ENCODE results near the gene TNNI2.
"Not testable (repeated sequence)": the region's sequence is repeated elsewhere in the genome, so short reads cannot be mapped to it uniquely, and the experiment has no call there.

Gene TNNI2

GRCh38 chr11:1875851-1876301, 37.1 kb downstream of the TNNI2 start:
- not testable (repeated sequence) for DNase-seq

GRCh38 chr11:1876361-1877063, 37.7 kb downstream of the TNNI2 start:
- no peak for DNase-seq

DNA sequence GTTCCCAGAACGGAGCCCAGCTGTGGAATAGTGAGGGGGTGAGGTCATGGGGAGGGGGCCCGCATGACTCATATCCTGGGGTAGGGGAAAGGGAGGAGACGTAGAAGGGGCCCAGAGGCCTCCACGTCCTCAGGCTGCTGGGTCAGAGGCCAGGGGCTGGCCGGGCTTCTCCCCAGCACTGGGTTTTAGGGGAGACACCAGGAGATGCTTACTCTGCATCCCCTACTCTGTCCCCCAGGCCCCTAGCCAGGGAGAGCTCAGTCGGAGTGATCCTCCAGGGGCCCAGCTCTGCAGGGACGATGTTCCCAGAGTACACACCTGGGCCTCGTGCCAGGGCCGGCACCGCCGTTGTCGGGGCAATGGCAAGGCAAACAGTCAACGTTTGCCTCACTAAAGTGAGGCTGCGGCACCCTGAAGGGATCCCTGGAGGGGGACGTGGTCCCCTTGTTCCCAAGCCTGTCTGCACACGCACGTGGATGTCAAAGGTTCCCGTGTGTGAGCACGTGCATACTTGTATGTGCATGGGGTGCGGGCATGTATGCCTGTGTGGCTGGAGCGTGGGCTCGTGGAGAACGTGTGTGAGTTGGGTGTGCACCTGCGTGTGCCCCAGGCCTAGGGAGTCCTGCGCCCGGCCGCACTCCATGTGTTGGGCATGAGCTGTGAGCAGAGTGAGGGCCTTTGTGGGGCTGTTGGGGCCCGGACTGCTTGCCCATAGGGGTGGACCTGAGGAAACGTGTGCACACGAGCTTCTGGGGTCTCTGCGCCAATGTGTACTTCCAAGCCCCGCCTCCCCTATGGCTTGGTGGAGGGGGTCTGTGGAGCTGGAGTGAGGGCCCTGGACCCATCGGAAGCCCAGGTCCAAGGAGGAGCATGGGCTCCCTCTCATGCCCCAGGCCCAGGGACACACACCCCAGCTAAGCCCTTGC, 38.7 kb downstream of the TNNI2 start:
- no peak for DNase-seq

DNA sequence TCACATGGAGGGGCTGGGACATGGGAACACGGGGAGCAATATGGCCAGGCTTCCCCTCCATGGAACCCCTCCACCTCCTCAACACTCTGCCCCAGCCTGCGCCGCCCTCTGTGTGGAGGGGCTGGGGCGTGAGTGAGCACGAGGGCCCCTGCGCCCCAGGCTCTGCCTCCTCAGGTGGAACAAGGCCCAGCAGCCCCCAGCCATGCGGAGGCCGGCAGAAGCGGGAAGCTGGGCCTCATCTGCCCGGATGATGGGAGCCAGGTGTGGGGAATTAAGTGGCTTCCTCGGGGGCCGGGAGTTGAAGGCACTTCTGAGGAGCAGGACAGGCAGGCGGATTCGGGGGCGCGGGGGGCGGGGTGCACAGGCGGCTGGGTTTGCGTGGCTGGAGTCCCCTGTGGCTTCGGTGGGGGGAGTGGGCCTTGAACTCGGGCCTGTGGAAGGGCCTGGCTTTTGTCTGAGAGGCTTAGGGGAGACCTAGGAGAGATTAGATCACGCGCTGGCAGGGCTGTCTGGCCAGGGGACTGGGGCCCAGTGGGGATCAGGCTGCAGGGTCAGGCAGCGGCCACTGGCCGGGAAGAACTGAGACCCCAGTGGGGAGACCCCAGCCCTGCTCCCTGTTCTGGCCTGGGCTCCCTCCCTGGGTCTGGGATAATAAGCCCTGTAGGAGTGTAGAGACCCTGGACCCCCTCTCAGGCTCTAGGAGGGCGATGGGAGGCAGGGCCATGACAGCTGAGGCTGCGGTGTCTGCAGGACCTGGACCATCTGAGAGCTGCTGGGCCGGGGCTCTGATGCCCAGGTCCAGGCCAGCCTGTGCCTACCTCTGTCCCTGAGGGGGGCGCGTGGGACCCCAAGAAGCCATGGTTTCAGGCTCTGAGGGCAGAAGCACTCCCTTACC, 39.6 kb downstream of the TNNI2 start:
- no peak for DNase-seq

DNA sequence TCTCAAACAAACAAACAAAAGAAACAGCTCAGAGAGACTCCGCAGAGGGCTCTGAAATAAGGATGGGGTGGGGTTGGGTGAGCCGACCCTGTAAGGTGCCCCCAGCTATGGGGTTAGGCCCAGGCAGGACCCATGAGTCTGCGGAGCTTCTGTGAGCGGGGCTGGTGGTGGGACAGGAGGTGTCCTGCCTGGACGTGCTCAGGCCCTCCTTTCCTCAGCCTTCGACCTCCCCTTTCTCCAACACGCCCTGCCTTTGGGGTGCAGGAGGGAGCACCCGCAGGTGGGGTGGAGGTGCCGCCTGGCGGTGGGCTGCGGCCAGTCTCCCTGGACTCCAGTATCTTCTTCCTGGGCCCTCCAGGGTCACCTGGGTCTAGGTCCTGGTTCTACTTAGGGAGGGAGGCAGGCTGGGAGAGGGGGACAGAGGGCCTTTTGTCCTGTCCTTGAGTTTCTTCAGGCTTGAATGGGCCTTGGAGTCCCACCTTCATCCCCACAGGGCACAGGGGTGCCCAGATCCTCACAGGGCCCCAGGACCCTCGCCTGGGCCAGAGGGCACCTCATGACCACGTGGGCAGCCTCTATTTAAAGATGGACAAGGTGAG, 40.7 kb downstream of the TNNI2 start:
- no peak for DNase-seq

DNA sequence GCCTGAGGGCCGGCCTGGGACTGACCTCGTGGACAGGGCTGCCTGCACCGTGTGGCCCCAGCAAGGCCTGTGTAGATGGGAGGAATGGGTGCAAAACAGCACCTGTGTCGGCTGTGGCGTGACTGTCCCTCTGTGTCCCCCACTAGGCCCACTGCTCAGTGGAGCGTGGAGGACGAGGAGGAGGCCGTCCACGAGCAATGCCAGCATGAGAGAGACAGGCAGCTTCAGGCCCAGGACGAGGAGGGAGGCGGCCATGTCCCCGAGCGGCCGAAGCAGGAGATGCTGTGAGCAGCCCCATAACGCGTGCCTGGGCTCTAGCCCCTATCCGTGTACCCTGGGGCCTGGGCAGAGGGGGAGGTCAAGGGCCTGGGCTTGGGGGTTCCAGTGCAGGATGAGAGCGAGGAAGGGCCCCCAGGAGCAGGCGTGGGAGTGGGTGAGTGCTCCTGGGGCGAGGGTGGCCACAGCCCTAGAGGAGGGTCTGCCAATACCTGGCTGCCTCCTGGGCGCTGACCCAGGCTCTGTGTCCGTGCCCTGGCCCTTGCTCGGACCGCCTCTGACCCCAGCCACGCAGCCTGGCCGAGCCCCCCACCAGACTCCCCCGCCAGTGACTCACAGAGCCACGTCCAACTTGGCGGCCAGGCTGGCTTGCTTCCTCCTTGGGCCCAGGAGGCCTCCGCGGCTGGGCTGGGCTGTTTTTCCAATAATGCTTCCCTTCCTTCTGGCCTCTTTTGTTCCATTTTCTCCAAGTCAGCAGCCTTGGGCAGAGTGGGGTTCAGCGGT, 41.4 kb downstream of the TNNI2 start:
- DNase-seq = no peak

GRCh38 chr11:1880746-1881441, 42.1 kb downstream of the TNNI2 start:
- DNase-seq = no peak

DNA sequence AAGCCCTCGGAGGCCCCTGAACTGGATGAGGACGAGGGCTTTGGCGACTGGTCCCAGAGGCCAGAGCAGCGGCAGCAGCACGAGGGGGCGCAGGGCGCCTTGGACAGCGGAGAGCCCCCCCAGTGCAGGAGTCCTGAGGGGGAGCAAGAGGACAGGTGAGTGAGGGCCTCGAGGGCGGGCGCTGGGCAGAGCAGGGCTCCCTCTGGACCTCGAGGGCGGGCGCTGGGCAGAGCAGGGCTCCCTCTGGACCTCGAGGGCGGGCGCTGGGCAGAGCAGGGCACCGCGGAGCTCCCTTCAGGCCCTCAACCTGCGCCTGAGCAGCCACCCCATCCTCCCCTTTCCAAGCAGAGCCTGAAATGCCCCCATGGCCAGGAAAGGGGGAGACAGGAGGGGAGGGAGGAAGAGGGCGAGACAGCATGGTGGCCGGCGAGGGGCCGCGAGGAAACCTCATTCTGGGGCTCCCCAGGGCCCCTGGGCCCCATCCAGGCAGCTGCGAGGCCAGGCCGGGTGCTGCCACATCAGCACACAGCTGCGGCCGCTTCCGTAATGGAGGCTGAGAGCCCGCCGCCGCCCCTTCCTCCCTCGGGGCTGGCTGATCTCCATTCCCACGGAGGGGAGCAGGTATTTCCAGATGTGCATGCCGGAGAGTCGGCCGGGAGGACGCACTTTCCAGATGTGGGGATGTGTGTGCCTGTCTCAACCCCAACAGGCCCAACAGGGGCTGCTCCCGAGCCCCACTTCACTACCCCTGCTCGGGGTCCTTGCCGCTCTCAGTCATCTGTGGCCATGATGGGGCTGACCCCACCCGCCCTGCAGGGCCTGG, 42.9 kb downstream of the TNNI2 start:
- no peak for DNase-seq

DNA sequence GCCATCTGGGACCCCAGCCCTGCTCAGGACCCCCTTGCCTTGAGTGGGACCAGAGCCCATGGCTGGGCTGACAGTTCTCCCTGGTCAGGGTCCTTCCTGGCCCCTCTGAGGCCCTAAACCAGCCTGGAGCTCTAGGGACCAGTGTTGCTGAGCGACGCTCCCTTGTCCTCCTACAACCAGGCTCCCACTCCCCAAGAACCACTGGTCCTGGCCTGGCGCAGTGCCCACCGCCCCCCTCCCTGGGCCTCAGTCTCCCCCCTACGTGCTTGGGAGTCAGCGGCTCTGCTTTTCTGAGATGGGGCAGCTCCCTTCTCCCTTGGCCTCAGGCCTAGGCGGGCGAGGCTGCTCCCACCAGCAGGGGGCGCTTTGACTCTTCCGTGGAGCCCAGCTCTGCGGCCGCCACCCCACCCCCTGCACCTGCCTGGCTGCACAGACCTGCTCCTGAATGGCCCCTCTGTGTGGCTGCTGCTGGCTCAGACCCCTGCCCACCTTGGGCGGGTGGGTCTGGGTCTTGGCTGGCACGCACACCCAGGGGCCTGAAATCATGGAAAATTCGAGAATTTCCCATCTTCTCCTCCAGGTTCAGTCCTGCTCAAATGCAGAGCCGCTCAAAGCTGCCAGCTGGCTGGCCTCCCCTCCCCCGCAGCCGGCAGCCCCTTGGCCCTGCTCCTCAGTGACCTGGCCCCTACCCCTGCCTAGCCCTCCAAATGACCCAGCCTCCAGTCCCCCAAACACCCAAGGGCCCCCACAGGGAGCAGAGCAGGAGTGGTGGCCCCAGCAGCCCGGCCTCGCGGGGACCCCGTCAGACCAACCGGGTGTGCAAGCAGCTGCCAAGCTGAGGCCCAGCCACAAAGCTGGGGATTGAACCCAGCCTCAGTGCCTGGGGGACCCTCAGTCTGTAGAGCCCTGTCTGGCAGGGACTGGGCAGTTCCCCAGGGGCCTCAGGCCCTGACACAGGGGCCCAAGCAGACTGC, 43.8 kb downstream of the TNNI2 start:
- peak; percentile 66 to 71 for DNase-seq

DNA sequence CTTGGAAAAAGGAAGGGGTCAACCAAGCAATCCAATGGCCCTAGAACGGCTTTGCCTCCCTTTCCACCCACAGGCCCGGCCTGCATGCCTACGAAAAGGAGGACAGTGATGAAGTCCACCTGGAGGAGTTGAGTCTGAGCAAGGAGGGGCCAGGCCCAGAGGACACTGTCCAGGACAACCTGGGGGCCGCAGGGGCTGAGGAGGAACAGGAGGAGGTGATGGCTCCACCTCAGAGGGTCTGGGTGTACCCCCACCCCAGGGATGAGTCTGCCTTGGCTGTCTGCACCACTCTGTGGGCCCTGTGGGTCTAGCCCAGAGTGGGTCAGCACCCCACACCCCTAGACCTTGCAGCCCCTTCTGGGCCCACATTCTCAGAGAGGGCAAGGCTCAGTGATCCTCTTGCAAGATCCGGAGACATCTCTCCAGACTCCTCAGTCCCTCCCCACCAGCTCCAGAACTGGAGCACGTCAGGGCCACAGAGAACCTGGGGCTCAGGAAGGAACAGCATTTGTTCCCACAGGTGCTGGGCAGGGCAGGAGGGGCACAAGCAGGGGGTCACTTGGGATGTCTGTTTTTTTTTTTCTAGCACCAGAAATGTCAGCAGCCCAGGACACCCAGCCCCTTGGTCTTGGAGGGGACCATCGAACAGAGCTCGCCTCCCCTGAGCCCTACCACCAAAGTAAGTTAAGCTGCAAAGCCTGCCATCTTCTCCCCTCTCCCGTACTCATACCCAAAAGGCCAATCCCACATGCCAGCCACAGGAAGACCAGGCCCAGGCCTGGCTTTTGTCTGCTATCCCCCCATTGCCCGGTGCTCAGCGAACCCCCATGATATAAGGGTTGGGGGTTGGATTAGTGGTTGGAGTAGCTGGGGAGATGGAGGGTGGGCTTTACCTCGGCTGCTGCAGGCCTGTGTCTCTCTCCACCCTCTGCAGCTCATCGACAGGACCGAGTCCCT, 44.8 kb downstream of the TNNI2 start:
- no peak for DNase-seq

GRCh38 chr11:1884303-1884700, 45.5 kb downstream of the TNNI2 start:
- DNase-seq = no peak

DNA sequence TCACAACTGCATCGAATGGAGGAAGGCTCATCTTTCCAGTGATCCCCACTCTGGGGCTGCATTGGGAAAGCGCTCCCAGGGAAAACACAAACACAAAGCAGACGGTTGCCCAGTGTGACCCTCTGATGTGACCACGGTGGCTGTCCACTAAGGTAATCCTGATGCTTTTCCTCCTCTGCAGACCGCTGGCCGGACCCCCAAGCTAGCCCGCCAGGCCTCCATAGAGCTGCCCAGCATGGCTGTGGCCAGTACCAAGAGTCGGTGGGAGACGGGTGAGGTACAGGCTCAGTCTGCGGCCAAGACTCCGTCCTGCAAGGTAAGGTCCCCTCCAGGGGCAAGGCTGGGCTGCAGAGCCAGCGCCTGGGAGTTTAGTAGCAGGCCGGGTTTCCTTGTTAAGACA, 47.8 kb downstream of the TNNI2 start:
- not testable (repeated sequence) for DNase-seq

DNA sequence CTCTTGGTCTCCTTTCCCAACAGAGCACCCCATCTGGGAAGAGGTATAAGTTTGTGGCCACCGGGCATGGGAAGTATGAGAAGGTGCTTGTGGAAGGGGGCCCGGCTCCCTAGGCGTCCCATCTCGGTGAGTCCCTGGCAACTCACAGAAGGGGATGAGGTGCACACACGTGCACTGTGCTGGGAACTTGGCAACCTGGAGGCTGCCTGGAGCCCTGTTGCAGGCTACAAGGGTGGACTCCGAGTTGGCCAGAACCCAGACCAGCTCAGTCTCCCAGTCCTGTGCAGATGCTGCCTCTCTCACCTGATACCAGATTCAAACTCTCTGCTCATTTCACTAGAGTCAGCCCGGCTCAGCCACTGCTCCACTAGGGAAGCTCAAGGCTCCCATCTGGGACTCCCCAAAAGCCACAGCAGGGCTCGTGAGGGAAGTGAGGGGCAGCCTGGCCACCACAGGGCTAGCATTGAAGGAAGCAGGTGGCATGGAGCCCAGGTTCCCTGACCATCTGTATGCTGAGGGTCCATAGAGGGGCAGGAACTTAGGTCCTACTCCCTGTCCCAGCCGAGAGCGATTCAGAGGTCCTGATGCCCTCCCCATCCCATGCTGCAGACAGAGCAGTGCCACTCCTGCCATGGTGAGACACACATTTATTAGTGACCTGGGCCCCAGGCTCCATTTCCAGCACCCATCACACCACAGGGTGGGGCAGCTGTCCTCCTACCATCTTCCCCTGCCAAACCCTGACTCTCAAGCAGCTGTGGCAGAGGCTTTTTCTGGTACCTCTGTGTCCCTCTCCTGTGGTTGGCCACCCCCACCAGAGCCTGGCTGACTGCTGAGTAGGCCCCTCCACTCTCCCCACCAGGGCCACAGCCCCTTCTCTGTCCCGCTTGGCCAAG, 48.9 kb downstream of the TNNI2 start:
- DNase-seq = no peak

- no peak for DNase-seq
Measured at GRCh38 chr11:1888347-1888753, 49.6 kb downstream of the TNNI2 start.

DNA sequence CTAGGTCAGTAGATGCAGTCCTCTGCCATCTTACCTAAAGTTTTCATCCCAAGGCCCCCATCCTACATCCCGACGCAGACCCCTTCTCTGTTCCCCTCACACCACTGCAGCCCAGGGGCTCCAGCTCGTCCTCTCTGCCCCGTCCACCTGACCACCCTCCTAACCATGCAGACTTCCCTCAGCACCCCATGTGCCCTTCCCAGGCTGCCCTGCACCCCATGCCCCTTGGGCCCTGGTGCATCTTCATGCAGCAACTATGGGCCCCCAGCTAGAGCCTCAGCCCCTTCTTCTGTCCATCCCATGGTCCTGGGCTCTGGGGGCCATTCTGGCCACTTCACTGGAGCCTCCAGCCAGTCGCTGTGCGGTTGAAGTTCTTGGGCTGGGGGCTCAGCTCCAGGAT, 50.0 kb downstream of the TNNI2 start:
- no peak for DNase-seq

- DNase-seq = peak; percentile 56 to 63
Measured at GRCh38 chr11:1889224-1889930, 50.6 kb downstream of the TNNI2 start.
